ENCODE results near the gene PLXNA4. TPM values are rescaled to one million over a fixed set of nuclear protein-coding genes. Genes with fewer than 3 reads are reported as not detected.

PLXNA4 gene
- polyA plus RNA-seq, 2 of the 4 experiments (the other 2 are of a cell fraction): 0.12 to 0.34 TPM

DNA sequence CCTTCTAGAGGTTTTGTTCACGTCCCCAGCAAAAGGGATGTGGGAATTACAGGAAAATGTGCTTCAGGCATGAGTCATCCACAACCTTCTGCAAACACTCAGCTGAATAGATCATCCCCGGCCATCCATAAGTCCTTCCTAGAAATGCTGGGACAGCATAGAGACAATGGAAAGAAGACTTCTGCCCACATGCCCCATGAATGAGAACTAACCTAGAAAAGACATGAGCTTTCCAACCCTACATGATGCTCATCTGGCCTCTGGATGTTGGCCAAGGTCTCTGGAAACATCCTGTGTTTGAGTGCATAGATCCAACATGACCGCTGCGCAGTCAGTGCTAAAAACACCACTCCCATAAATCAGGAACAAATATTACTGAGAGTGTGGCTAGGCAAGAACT lies 277.5 kb downstream of the PLXNA4 start:
- TF ChIP-seq FOSB (CRISPR knock-in tag; IDR thresholded peaks at IDR 0.05) (no peak), HEYL (CRISPR knock-in tag; IDR thresholded peaks at IDR 0.05) (no peak), POLR2AphosphoS2 (conservative IDR thresholded peaks at IDR 0.05; ENCODE audit: low read length) (no peak), FOSL2 (IDR thresholded peaks at IDR 0.05) (peak; percentile 39; the same call in 1 of the 2 replicates), FOSL2 (CRISPR knock-in tag; IDR thresholded peaks at IDR 0.05) (peak; percentile 59; the same call in 1 of the 2 replicates)
- TF ChIP-seq, protein P1, sequence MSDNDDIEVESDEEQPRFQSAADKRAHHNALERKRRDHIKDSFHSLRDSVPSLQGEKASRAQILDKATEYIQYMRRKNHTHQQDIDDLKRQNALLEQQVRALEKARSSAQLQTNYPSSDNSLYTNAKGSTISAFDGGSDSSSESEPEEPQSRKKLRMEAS (IDR thresholded peaks at IDR 0.05): 0 out of 2 replicates have a peak, but pooled peaks have one; percentile 12
- peak overlapping the region; percentile 39; the same call in 2 of the 3 replicates for H3K4me2 ChIP-seq
- DNase-seq (ENCODE audit: low read depth in 1 of 2, low spot score in 1 of 2) (peak in 1 of 2 experiments; percentile 24), FAIRE-seq (no peak), ATAC-seq (peak; percentile 68; a peak in 4 of 6 replicates)
- 44% methylated on average over 4 of the region's 4 CpGs for WGBS (ENCODE audit: missing lambda C conversion rate)
- ChIA-PET CTCF (interaction anchor here (1.5 to 2.6 kb wide), 2 partner anchors 9 to 20 kb away, joined by 3 to 8 read pairs; no protein-coding TSS in a partner anchor), POLR2A (no interaction called here)
- H3K4me3 ChIP-seq: no peak overlapping the region
- no peaks in the 10 kb centered on the region for H3K9me3 ChIP-seq
- peak overlapping the region in 1 of 2 experiments; percentile 46; a peak in 1 of 6 replicates for H3K27ac ChIP-seq
- peaks cover 8% of the 10 kb centered on the region; the same call in 2 of the 3 replicates for H3K4me1 ChIP-seq

DNA sequence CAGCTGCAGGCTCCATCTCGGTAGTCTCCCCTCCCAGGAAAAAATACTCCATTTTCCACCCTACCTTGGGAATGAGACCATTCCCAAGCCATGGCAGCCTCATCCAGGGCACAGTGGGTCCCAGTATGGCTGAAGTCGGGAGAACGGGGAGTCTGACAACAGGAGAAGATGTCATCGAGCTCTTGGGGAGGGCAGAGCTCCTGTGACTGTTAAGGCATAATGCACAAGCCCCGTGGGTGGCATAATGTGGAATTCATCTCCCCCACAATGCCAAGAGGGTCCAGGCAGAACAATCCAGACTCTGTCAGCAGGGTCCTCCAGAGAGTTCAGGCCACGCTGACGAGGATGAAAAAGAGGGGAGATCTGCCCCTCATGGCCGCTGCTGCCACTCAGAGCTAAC lies 279.4 kb downstream of the PLXNA4 start:
- no peak for FAIRE-seq
- ATAC-seq: no peak
- DNase-seq (ENCODE audit: low read depth in 1 of 2, low spot score in 1 of 2): no peak
- H3K27ac ChIP-seq: no peak overlapping the region
- CTCF ChIA-PET: interaction anchor here (2.5 kb wide), 2 partner anchors 22 to 351 kb away, joined by 9 to 11 read pairs; no protein-coding TSS in a partner anchor
- H3K4me3 ChIP-seq: no peak overlapping the region
- no peaks in the 10 kb centered on the region for H3K9me3 ChIP-seq
- WGBS (ENCODE audit: missing lambda C conversion rate): 73% methylated on average over 8 of the region's 8 CpGs
- H3K4me1 ChIP-seq: peaks cover 8% of the 10 kb centered on the region; the same call in 2 of the 3 replicates
- no peak for TF ChIP-seq HEYL (CRISPR knock-in tag; IDR thresholded peaks at IDR 0.05)
- no peak for TF ChIP-seq BHLHE40 (IDR thresholded peaks at IDR 0.05; ENCODE audit: low read depth, low read length)
- no peak for TF ChIP-seq JUNB (IDR thresholded peaks at IDR 0.05)
- TF ChIP-seq, protein P2, sequence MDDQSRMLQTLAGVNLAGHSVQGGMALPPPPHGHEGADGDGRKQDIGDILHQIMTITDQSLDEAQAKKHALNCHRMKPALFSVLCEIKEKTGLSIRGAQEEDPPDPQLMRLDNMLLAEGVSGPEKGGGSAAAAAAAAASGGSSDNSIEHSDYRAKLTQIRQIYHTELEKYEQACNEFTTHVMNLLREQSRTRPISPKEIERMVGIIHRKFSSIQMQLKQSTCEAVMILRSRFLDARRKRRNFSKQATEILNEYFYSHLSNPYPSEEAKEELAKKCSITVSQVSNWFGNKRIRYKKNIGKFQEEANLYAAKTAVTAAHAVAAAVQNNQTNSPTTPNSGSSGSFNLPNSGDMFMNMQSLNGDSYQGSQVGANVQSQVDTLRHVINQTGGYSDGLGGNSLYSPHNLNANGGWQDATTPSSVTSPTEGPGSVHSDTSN (IDR thresholded peaks at IDR 0.05): no peak
- TF ChIP-seq PHF8 (IDR thresholded peaks at IDR 0.05; ENCODE audit: borderline replicate concordance, low read depth): no peak
- TF ChIP-seq, protein P3, sequence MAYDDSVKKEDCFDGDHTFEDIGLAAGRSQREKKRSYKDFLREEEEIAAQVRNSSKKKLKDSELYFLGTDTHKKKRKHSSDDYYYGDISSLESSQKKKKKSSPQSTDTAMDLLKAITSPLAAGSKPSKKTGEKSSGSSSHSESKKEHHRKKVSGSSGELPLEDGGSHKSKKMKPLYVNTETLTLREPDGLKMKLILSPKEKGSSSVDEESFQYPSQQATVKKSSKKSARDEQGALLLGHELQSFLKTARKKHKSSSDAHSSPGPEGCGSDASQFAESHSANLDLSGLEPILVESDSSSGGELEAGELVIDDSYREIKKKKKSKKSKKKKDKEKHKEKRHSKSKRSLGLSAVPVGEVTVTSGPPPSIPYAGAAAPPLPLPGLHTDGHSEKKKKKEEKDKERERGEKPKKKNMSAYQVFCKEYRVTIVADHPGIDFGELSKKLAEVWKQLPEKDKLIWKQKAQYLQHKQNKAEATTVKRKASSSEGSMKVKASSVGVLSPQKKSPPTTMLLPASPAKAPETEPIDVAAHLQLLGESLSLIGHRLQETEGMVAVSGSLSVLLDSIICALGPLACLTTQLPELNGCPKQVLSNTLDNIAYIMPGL (CRISPR knock-in tag; IDR thresholded peaks at IDR 0.05; ENCODE audit: borderline replicate concordance): no peak
- POLR2A ChIA-PET: no interaction called here
- H3K4me2 ChIP-seq: no peak overlapping the region

DNA sequence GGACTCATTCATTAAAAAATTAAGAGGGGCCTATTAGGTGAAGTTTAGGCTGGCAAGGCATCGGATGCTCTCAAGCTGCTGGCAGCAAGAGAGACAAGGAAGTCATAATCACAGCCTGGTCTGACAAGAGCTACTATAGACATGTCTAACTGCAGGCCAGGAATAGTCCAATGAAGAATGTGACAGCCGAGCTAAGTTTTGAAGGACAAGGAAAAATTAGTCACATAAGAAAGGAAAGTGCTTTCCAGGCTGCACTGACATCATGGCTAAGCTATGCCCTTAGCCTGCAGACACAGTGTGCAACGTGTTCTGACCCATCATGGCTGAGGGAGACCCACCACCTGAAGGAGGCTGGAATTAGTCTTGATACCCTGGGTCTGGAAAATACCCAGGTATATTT lies 281.1 kb downstream of the PLXNA4 start:
- Histone ChIP-seq H3K4me3 (no peak overlapping the region), H3K9me3 (no peaks in the 10 kb centered on the region), H3K27ac (no peak overlapping the region), H3K4me1 (peaks cover 8% of the 10 kb centered on the region; the same call in 2 of the 3 replicates), H3K4me2 (no peak overlapping the region)
- ATAC-seq: no peak
- no peak for DNase-seq (ENCODE audit: low read depth in 1 of 2, low spot score in 1 of 2)
- no peak for FAIRE-seq
- CTCF ChIA-PET: interaction anchor here (0.6 to 2.5 kb wide), 3 partner anchors 22 to 350 kb away, joined by 3 to 11 read pairs (median 5); no protein-coding TSS in a partner anchor
- TF ChIP-seq RFX5 (IDR thresholded peaks at IDR 0.05): no peak
- no peak for TF ChIP-seq HOXA7 (CRISPR knock-in tag; IDR thresholded peaks at IDR 0.05)
- no peak for TF ChIP-seq TFCP2L1 (CRISPR knock-in tag; IDR thresholded peaks at IDR 0.05)
- no peak for TF ChIP-seq EHF (CRISPR knock-in tag; IDR thresholded peaks at IDR 0.05)
- no peak for TF ChIP-seq NR3C1 (IDR thresholded peaks at IDR 0.05)
- no peak for TF ChIP-seq POLR2A (IDR thresholded peaks at IDR 0.05; ENCODE audit: low read length)
- TF ChIP-seq, protein P4, sequence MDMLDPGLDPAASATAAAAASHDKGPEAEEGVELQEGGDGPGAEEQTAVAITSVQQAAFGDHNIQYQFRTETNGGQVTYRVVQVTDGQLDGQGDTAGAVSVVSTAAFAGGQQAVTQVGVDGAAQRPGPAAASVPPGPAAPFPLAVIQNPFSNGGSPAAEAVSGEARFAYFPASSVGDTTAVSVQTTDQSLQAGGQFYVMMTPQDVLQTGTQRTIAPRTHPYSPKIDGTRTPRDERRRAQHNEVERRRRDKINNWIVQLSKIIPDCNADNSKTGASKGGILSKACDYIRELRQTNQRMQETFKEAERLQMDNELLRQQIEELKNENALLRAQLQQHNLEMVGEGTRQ (IDR thresholded peaks at IDR 0.05): no peak
- TF ChIP-seq GATA3 (IDR thresholded peaks at IDR 0.05; ENCODE audit: borderline replicate concordance): no peak
- no peak for TF ChIP-seq NFE2L2 (conservative IDR thresholded peaks at IDR 0.05; ENCODE audit: low read length)
- TF ChIP-seq, protein P5, sequence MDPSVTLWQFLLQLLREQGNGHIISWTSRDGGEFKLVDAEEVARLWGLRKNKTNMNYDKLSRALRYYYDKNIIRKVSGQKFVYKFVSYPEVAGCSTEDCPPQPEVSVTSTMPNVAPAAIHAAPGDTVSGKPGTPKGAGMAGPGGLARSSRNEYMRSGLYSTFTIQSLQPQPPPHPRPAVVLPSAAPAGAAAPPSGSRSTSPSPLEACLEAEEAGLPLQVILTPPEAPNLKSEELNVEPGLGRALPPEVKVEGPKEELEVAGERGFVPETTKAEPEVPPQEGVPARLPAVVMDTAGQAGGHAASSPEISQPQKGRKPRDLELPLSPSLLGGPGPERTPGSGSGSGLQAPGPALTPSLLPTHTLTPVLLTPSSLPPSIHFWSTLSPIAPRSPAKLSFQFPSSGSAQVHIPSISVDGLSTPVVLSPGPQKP (IDR thresholded peaks at IDR 0.05; ENCODE audit: low read depth, low read length): no peak
- no peak for TF ChIP-seq MYC (IDR thresholded peaks at IDR 0.05; ENCODE audit: borderline replicate concordance, low read length)
- TF ChIP-seq, protein P6, sequence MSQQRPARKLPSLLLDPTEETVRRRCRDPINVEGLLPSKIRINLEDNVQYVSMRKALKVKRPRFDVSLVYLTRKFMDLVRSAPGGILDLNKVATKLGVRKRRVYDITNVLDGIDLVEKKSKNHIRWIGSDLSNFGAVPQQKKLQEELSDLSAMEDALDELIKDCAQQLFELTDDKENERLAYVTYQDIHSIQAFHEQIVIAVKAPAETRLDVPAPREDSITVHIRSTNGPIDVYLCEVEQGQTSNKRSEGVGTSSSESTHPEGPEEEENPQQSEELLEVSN (IDR thresholded peaks at IDR 0.05; ENCODE audit: borderline replicate concordance, low read depth): no peak
- no peak for TF ChIP-seq CBX2 (IDR thresholded peaks at IDR 0.05; ENCODE audit: borderline replicate concordance, low read depth)
- TF ChIP-seq HOXB13 (CRISPR knock-in tag; IDR thresholded peaks at IDR 0.05; ENCODE audit: low read depth): no peak
- no peak for TF ChIP-seq RARB (CRISPR knock-in tag; IDR thresholded peaks at IDR 0.05)
- TF ChIP-seq, protein P7, sequence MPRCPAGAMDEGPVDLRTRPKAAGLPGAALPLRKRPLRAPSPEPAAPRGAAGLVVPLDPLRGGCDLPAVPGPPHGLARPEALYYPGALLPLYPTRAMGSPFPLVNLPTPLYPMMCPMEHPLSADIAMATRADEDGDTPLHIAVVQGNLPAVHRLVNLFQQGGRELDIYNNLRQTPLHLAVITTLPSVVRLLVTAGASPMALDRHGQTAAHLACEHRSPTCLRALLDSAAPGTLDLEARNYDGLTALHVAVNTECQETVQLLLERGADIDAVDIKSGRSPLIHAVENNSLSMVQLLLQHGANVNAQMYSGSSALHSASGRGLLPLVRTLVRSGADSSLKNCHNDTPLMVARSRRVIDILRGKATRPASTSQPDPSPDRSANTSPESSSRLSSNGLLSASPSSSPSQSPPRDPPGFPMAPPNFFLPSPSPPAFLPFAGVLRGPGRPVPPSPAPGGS (IDR thresholded peaks at IDR 0.05): no peak
- TF ChIP-seq RNF2 (IDR thresholded peaks at IDR 0.05; ENCODE audit: borderline replicate concordance, low read depth): no peak
- no peak for TF ChIP-seq SREBF2 (IDR thresholded peaks at IDR 0.05)
- POLR2A ChIA-PET: no interaction called here
- WGBS (ENCODE audit: missing lambda C conversion rate): 54% methylated on average over 3 of the region's 3 CpGs

Data from A549 (cell line).